Neuronal stem cell (in vitro differentiated cells): ENCODE data around the gene KCNQ1.
A peak's percentile ranks its signal among the peaks of the same experiment; 100 is the strongest.

ENCODE experiments used
- DNase-seq: peaks from one replicate; pipeline ENCODE4 v3.0.0-alpha.2; 2013; ENCODE audit warnings: low spot score
- H2AFZ ChIP-seq: one replicate; pipeline ENCODE4 v1.6.1; 2013; ENCODE audit warnings: mild to moderate bottlenecking, low read length, inconsistent platforms
- H2AK5ac ChIP-seq: 2 replicates; pipeline ENCODE4 v1.6.1; 2013; ENCODE audit warnings: low read depth, mild to moderate bottlenecking, inconsistent platforms, low read length, moderate library complexity, mixed read lengths
- H2BK120ac ChIP-seq: 2 replicates; pipeline ENCODE4 v1.6.1; 2013; ENCODE audit warnings: low read depth, mild to moderate bottlenecking, inconsistent platforms, low read length, moderate library complexity, mixed read lengths
- H2BK12ac ChIP-seq: one replicate; pipeline ENCODE4 v1.6.1; 2013; ENCODE audit warnings: low read length, inconsistent platforms
- H2BK15ac ChIP-seq: 2 replicates; pipeline ENCODE4 v1.6.1; 2013; ENCODE audit warnings: mild to moderate bottlenecking, low read length, inconsistent platforms, mixed read lengths
- H2BK5ac ChIP-seq: one replicate; pipeline ENCODE4 v1.6.1; 2013; ENCODE audit warnings: inconsistent platforms, mild to moderate bottlenecking, low read length, moderate library complexity
- H3K14ac ChIP-seq: one replicate; pipeline ENCODE4 v1.6.1; 2013; ENCODE audit warnings: low read length, inconsistent platforms
- H3K18ac ChIP-seq: 2 replicates; pipeline ENCODE4 v1.6.1; 2013; ENCODE audit warnings: low read length, inconsistent platforms
- H3K23ac ChIP-seq: 2 replicates; pipeline ENCODE4 v1.6.1; 2013; ENCODE audit warnings: low read depth, mild to moderate bottlenecking, mixed read lengths, low read length, inconsistent platforms; ENCODE audit not compliant: poor library complexity
- H3K27ac ChIP-seq: replicated peaks from 3 replicates; pipeline ENCODE4 v1.5.1; 2013; ENCODE audit warnings: low read length, inconsistent platforms
- H3K27me3 ChIP-seq, 3 experiments: 2 replicates each; pipeline ENCODE4 v1.6.1; 2013; ENCODE audit warnings: low read length in 3 of 3, mild to moderate bottlenecking in 2 of 3, inconsistent platforms in 1 of 3, low read depth in 1 of 3, mixed read lengths in 1 of 3, moderate library complexity in 1 of 3; ENCODE audit not compliant: control insufficient read depth in 3 of 3, insufficient read depth in 3 of 3
- H3K36me3 ChIP-seq, 2 donors: replicated peaks in 1 of 2; 2 replicates each; pipeline ENCODE4 v1.6.1; 2013; ENCODE audit warnings: low read length in 2 of 2; ENCODE audit not compliant: control insufficient read depth in 2 of 2, insufficient read depth in 2 of 2
- H3K4ac ChIP-seq: 2 replicates; pipeline ENCODE4 v1.6.1; 2013; ENCODE audit warnings: inconsistent platforms, mild to moderate bottlenecking, low read length, moderate library complexity
- H3K4me1 ChIP-seq, 2 donors: 1 replicate in 1 of 2; 2 replicates in 1 of 2; pipeline ENCODE4 v1.6.1; 2013; ENCODE audit warnings: low read length in 2 of 2, low read depth in 1 of 2; ENCODE audit not compliant: control insufficient read depth in 2 of 2, insufficient read depth in 1 of 2
- H3K4me2 ChIP-seq: one replicate; pipeline ENCODE4 v1.6.1; 2013; ENCODE audit warnings: mild to moderate bottlenecking, low read length, inconsistent platforms; ENCODE audit not compliant: insufficient read depth, poor library complexity, severe bottlenecking
- H3K4me3 ChIP-seq, 2 donors: 2 replicates each; pipeline ENCODE4 v1.5.1; 2013; ENCODE audit warnings: low read length in 2 of 2, mild to moderate bottlenecking in 2 of 2, inconsistent platforms in 1 of 2, moderate library complexity in 1 of 2
- H3K79me1 ChIP-seq: one replicate; pipeline ENCODE4 v1.6.1; 2013; ENCODE audit warnings: low read depth, mild to moderate bottlenecking, inconsistent platforms, low read length, moderate library complexity
- H3K9ac ChIP-seq: one replicate; pipeline ENCODE4 v1.6.1; 2013; ENCODE audit warnings: mild to moderate bottlenecking, low read depth, low read length, inconsistent platforms; ENCODE audit not compliant: poor library complexity
- H3K9me3 ChIP-seq, 2 donors: replicated peaks in 1 of 2; 2 replicates each; pipeline versions ENCODE3 to v1.6.1; 2013; ENCODE audit warnings: low read length in 2 of 2, mild to moderate bottlenecking in 2 of 2, inconsistent platforms in 1 of 2, low read depth in 1 of 2, mixed read lengths in 1 of 2, moderate library complexity in 1 of 2; ENCODE audit not compliant: control insufficient read depth in 2 of 2, insufficient read depth in 1 of 2
- H4K8ac ChIP-seq: one replicate; pipeline ENCODE4 v1.6.1; 2013; ENCODE audit warnings: low read depth, mild to moderate bottlenecking, inconsistent platforms, low read length, moderate library complexity
- H4K91ac ChIP-seq: one replicate; pipeline ENCODE4 v1.6.1; 2013; ENCODE audit warnings: low read length, low read depth, mild to moderate bottlenecking, inconsistent platforms; ENCODE audit not compliant: poor library complexity
- WGBS, 2 donors: extraction: QIAGEN DNeasy Blood & Tissue Kit; methylation state at CpG; one replicate each; pipeline ENCODE4 v1.1.7; 2013; ENCODE audit warnings: missing lambda C conversion rate in 2 of 2, mixed read lengths in 1 of 2; ENCODE audit not compliant: insufficient read length in 2 of 2, insufficient replicate concordance in 1 of 2; ENCODE audit errors: extremely low coverage in 2 of 2; 5-methylcytosine and 5-hydroxymethylcytosine counted together

The KCNQ1 gene

DNA sequence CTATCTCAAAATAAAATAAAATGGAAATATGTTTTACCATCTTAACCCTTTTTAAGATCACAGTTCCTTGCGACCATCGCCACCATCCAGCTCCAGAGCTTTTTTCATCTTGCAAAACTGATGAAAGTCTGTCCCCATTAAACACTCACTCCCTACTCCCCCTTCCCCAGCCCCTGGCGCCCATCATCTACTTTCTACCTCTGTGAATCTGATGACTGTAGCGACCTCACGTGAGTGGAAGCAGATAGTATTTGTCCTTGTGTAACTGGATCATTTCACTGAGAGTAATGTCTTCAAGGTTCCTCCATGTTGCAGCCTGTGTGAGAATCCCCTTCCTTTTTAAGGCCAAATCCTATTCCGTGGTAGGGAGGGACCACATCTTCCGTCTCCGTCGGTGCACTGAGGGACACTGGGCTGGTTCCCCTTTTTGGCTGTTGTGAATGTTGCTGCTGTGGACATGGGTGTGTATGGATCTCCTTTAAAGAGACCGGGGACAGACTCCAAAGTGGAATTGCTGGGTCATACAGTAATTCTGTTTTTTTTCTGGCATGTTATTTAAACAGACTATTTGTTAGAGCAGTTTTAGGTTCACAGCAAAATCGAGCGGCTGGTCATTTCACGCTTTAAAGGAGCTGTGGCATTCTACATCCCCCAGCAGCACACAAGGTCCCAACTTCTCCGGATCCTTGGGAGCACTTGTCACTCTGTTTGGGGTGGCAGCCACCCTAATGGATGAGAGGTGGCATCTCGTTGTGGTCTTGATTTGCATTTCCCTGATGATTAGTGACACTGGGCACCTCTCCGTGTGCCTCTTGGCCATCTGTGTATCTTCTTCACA lies 120.0 kb downstream of the KCNQ1 start:
- no peak for DNase-seq
- H3K36me3 ChIP-seq = no peaks in the 10 kb centered on the region

DNA sequence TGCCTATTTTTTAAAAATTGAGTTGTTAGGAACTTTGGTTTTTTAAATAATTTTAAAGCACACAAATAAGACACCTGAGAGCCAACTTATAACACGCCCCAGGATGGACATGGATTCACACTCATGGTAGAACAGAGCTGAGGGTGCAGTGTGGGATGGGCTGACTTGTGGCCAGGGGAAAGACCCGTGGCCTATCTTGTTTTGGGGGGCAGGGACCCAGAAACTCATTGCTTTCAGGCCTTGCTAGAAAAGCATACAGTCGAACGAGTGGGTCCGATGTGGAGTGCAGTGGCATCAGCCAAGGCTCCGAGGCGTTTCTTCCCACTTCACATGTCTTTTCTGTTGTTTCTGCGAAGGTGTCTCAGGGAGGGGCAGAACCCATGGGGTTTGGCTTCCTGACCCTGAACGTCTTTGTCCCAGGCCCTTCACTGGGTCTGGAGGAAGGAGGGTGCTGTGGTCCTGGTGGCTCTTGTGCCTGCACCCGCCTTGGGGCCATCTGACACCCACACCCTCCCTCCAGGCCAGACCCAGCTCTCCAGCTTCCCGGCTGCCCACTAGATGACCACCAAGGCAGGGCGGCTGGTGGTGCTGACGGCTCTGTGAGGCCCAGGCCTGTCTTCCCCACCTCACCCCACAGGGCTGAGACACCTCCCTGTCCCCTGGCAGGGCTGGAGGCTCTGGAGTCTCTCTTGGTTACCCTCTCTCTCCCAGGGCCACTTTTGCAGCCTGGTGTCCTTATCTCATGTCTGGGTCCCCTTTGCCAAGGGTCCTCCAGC lies 120.8 kb downstream of the KCNQ1 start:
- Histone ChIP-seq H2AK5ac (peak overlapping the region; percentile 7), H3K9ac (peak overlapping the region; percentile 51), H3K4me1 (peaks cover 0 to 1% of the 10 kb centered on the region in 2 donors), H3K27ac (no peak overlapping the region), H3K4me3 (no peak overlapping the region), H2BK120ac (no peak overlapping the region), H3K79me1 (no peaks in the 10 kb centered on the region), H2BK15ac (peak overlapping the region; percentile 10), H3K23ac (no peak overlapping the region), H2BK12ac (peak overlapping the region; percentile 43), H4K91ac (no peak overlapping the region), H3K4ac (peak overlapping the region; percentile 18), H4K8ac (no peak overlapping the region), H3K18ac (peak overlapping the region; percentile 84), H2BK5ac (no peak overlapping the region), H3K14ac (no peak overlapping the region), H3K9me3 (peaks cover under 1 to 1% of the 10 kb centered on the region in 2 donors), H3K27me3 (no peaks in the 10 kb centered on the region), H2AFZ (no peak overlapping the region), H3K36me3 (no peaks in the 10 kb centered on the region), H3K4me2 (no peak overlapping the region)
- DNase-seq = no peak
- no CpG with 5 or more reads among the region's 13 CpGs for WGBS, 2 donors

More for the DNA sequence above, 120.0 kb downstream of the KCNQ1 start:
- no peak overlapping the region for H2BK120ac ChIP-seq
- H3K4me1 ChIP-seq = peaks cover 0 to 1% of the 10 kb centered on the region in 2 donors
- WGBS, 2 donors = no CpG with 5 or more reads among the region's 16 CpGs
- no peak overlapping the region for H2BK12ac ChIP-seq
- H4K8ac ChIP-seq = no peak overlapping the region
- H3K18ac ChIP-seq = no peak overlapping the region
- H3K9ac ChIP-seq = no peak overlapping the region
- no peak overlapping the region for H3K4ac ChIP-seq
- no peak overlapping the region for H3K14ac ChIP-seq
- no peak overlapping the region for H3K4me2 ChIP-seq
- no peaks in the 10 kb centered on the region for H3K79me1 ChIP-seq
- no peak overlapping the region for H3K23ac ChIP-seq
- H3K27ac ChIP-seq = no peak overlapping the region
- H3K4me3 ChIP-seq = no peak overlapping the region
- no peaks in the 10 kb centered on the region for H3K9me3 ChIP-seq
- no peak overlapping the region for H2AK5ac ChIP-seq
- no peaks in the 10 kb centered on the region for H3K27me3 ChIP-seq
- no peak overlapping the region for H2AFZ ChIP-seq
- H2BK5ac ChIP-seq = no peak overlapping the region
- no peak overlapping the region for H4K91ac ChIP-seq
- no peak overlapping the region for H2BK15ac ChIP-seq

DNA sequence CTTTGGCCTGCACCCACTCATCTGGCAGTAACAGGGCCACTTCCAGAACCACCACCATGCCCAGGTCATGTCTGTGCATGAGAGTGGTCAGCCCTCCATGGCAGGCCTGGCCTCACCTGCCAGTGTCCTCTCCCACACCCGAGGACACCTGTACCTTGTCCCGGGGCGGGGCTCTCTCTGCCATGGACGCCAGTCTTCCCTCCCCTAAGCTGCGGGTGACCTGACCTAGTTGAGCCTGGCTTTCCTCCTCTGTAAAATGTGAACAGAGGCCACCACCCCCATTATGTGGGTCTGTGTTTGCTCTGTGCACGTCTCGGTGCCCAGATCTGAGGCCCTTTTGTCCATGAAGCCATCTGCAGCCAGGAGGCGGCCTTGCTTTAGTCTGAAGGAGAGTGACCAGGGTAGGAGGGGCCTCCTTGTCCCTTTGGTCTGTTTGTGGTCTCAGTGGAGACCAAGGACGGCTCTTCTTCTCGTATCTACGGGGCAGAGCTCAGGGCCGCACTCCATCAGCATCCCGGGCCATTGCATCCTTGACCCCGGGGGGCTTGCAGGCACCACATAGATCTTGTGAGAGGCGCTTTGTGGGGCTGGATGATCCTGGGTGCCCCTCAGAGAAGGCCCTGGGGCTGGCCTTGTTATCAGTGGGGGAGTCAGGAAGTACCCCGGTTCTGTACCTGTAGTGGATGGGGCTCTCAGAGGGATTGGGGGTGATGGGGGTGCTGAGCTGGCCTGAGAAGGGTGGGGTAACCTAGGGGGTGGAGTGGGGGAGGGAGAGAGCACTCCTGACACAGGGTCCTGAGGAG lies 121.6 kb downstream of the KCNQ1 start:
- H3K9ac ChIP-seq = no peak overlapping the region
- H3K9me3 ChIP-seq = peaks cover 3 to 6% of the 10 kb centered on the region in 2 donors
- no CpG with 5 or more reads among the region's 16 CpGs for WGBS, 2 donors
- H2BK120ac ChIP-seq = no peak overlapping the region
- no peak overlapping the region for H3K27ac ChIP-seq
- peak overlapping the region; percentile 84 for H3K18ac ChIP-seq
- no peak overlapping the region for H2BK5ac ChIP-seq
- H2AFZ ChIP-seq = no peak overlapping the region
- H3K4me1 ChIP-seq = peaks cover 0 to 1% of the 10 kb centered on the region in 2 donors
- H3K36me3 ChIP-seq = no peaks in the 10 kb centered on the region
- peak overlapping the region; percentile 18 for H3K4ac ChIP-seq
- no peak overlapping the region for H3K4me2 ChIP-seq
- no peak overlapping the region for H3K4me3 ChIP-seq
- no peak overlapping the region for H4K91ac ChIP-seq
- H3K23ac ChIP-seq = no peak overlapping the region
- H3K27me3 ChIP-seq = no peaks in the 10 kb centered on the region
- no peak for DNase-seq
- H2BK15ac ChIP-seq = peak overlapping the region; percentile 10
- H3K79me1 ChIP-seq = no peaks in the 10 kb centered on the region
- H2BK12ac ChIP-seq = peak overlapping the region; percentile 43
- H2AK5ac ChIP-seq = peak overlapping the region; percentile 77
- no peak overlapping the region for H4K8ac ChIP-seq
- no peak overlapping the region for H3K14ac ChIP-seq
